Measurements from ENCODE around the gene TIMP3. TPM values are rescaled to one million over a fixed set of nuclear protein-coding genes. Genes with fewer than 3 reads are reported as not detected.

TIMP3 gene
- total RNA-seq, 1 experiment from 2014 or later = 0.87 TPM

DNA sequence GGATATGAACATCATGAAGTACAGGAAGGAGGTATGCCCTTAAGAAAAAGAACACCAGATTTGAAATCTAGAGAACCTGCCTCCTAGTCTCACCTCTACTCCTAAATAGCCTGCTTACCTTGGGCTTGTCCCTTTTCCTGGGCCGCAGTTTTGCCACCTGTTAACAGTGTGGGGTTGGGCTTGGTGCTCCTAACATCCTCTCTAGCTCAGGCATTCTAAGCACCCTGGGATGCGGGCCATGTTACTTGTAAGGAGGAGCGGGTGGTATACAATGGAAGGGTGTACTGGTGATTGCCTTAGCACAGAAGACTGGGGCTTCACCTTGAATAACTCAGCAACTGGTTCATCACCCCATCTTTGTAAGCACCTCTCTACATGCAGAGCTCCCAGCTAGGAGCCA is 48.7 kb downstream of the TIMP3 start:
- no peaks in the 10 kb centered on the region for H3K4me1 ChIP-seq (ENCODE audit: insufficient read depth, low read length)
- no peak overlapping the region for H3K23ac ChIP-seq (ENCODE audit: insufficient read length, low read depth, low read length)
- H3K14ac ChIP-seq (ENCODE audit: insufficient read depth, low read length) = no peak overlapping the region
- no peak overlapping the region for H3K4me3 Mint-ChIP-seq
- no peak overlapping the region for H2AFZ ChIP-seq (ENCODE audit: low read length)
- H3K18ac ChIP-seq (ENCODE audit: insufficient read length, low read depth, low read length) = no peak overlapping the region
- no peak overlapping the region for H2AK5ac ChIP-seq (ENCODE audit: insufficient read length, low read length)
- no peak overlapping the region for H3T11ph ChIP-seq (ENCODE audit: low read length)
- no peak overlapping the region for H4K8ac ChIP-seq (replicated peaks; ENCODE audit: insufficient read length, low read depth, low read length)
- no peaks in the 10 kb centered on the region for H3K79me1 ChIP-seq (ENCODE audit: insufficient read depth, low read depth, low read length, poor library complexity, severe bottlenecking)
- no peak overlapping the region for H3K4ac ChIP-seq (ENCODE audit: low read depth, low read length)
- H4K20me1 ChIP-seq (ENCODE audit: control insufficient read depth, insufficient read depth, insufficient read length) = no peaks in the 10 kb centered on the region
- no peaks in the 10 kb centered on the region for H3K4me1 Mint-ChIP-seq
- no peak overlapping the region for H3K27ac ChIP-seq (ENCODE audit: insufficient read length, low read depth, low read length)
- no peak overlapping the region for H3K4me2 ChIP-seq (ENCODE audit: insufficient read depth, insufficient read length, low read length)
- no peaks in the 10 kb centered on the region for H3K9me3 Mint-ChIP-seq
- H2BK5ac ChIP-seq (ENCODE audit: insufficient read length, low read length) = no peak overlapping the region
- H3K56ac ChIP-seq (ENCODE audit: insufficient read length, low read depth, low read length) = no peak overlapping the region
- H3K9ac ChIP-seq (ENCODE audit: extremely low read depth, insufficient read length, low read length) = no peak overlapping the region
- no peak overlapping the region for H2BK12ac ChIP-seq (ENCODE audit: insufficient read length, low read depth, low read length)
- WGBS (ENCODE audit: extremely low coverage, insufficient read length, low lambda C conversion rate) = no CpG with 5 or more reads among the region's 3 CpGs
- H2BK20ac ChIP-seq (ENCODE audit: low read depth, low read length, poor library complexity, severe bottlenecking) = no peak overlapping the region
- peaks cover 0 to 12% (median 0%) of the 10 kb centered on the region in 3 experiments; a peak in 3 of 7 replicates for H3K36me3 Mint-ChIP-seq (ENCODE audit: insufficient read depth in 1 of 3, low read depth in 3 of 3)
- no peak overlapping the region for H2BK120ac ChIP-seq (ENCODE audit: low read depth, low read length, poor library complexity, severe bottlenecking)
- DNase-seq = no peak
- H3K27me3 Mint-ChIP-seq (ENCODE audit: low read depth) = no peaks in the 10 kb centered on the region
- TF ChIP-seq, protein P1, sequence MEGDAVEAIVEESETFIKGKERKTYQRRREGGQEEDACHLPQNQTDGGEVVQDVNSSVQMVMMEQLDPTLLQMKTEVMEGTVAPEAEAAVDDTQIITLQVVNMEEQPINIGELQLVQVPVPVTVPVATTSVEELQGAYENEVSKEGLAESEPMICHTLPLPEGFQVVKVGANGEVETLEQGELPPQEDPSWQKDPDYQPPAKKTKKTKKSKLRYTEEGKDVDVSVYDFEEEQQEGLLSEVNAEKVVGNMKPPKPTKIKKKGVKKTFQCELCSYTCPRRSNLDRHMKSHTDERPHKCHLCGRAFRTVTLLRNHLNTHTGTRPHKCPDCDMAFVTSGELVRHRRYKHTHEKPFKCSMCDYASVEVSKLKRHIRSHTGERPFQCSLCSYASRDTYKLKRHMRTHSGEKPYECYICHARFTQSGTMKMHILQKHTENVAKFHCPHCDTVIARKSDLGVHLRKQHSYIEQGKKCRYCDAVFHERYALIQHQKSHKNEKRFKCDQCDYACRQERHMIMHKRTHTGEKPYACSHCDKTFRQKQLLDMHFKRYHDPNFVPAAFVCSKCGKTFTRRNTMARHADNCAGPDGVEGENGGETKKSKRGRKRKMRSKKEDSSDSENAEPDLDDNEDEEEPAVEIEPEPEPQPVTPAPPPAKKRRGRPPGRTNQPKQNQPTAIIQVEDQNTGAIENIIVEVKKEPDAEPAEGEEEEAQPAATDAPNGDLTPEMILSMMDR (conservative IDR thresholded peaks at IDR 0.05) = no peak
- no peaks in the 10 kb centered on the region for H3K27me3 ChIP-seq (ENCODE audit: insufficient read depth, low read length)
- no peak overlapping the region for H4K91ac ChIP-seq (ENCODE audit: insufficient read length, low read depth, low read length)
- H3K9me3 ChIP-seq (ENCODE audit: control insufficient read depth, low read depth, low read length) = no peaks in the 10 kb centered on the region
- H4K5ac ChIP-seq (ENCODE audit: insufficient read length, low read depth, low read length) = no peak overlapping the region
- H3K27ac Mint-ChIP-seq = no peak overlapping the region
- H3K79me2 ChIP-seq (ENCODE audit: insufficient read depth, low read length) = no peaks in the 10 kb centered on the region
- no peaks in the 10 kb centered on the region for H3K23me2 ChIP-seq (ENCODE audit: insufficient read length, low read depth, low read length, poor library complexity, severe bottlenecking)
- H2BK15ac ChIP-seq (ENCODE audit: low read depth, low read length) = no peak overlapping the region
